Smooth muscle cell (in vitro differentiated cells): ENCODE data around the gene WT1. TPM values are rescaled to one million over a fixed set of nuclear protein-coding genes. Genes with fewer than 3 reads are reported as not detected.
"Not testable (repeated sequence)": the region's sequence is repeated elsewhere in the genome, so short reads cannot be mapped to it uniquely, and the experiment has no call there.

Experiments
- DNase-seq: peaks from one replicate; lab custom pipeline; 2025; ENCODE audit not compliant: unreplicated experiment; lab: John Stamatoyannopoulos, UW
- H2AFZ ChIP-seq: fragments of 200-600 bp; sonication (generic); 2 replicates; pipeline ENCODE4 v1.6.0; 2016; ENCODE audit warnings: antibody characterized with exemption, low read depth, mild to moderate bottlenecking
- H3F3A ChIP-seq: fragments of 200-600 bp; sonication (generic); 2 replicates; pipeline ENCODE4 v1.6.0; 2017; ENCODE audit warnings: antibody characterized with exemption, low read depth
- H3K27ac ChIP-seq: fragments of 200-600 bp; sonication (generic); 2 replicates; pipeline ENCODE4 v1.5.1; 2016; ENCODE audit warnings: low read depth, mild to moderate bottlenecking
- H3K27me3 ChIP-seq: fragments of 200-600 bp; sonication (generic); 2 replicates; pipeline ENCODE4 v1.6.1; 2016; ENCODE audit warnings: low read depth, mild to moderate bottlenecking
- H3K36me3 ChIP-seq: fragments of 200-600 bp; sonication (generic); 2 replicates; pipeline ENCODE4 v1.5.1; 2016; ENCODE audit warnings: low read depth
- H3K4me1 ChIP-seq: fragments of 200-600 bp; sonication (generic); 2 replicates; pipeline ENCODE4 v1.5.1; 2016; ENCODE audit warnings: low read depth
- H3K4me2 ChIP-seq: fragments of 200-600 bp; sonication (generic); 2 replicates; pipeline ENCODE4 v1.6.0; 2016; ENCODE audit warnings: mild to moderate bottlenecking
- H3K4me3 ChIP-seq: fragments of 200-600 bp; sonication (generic); 2 replicates; pipeline ENCODE4 v1.5.1; 2016; ENCODE audit warnings: mild to moderate bottlenecking
- H3K79me2 ChIP-seq: fragments of 200-600 bp; sonication (generic); 2 replicates; pipeline ENCODE4 v1.6.0; 2016; ENCODE audit warnings: low read depth, mild to moderate bottlenecking
- H3K9ac ChIP-seq: fragments of 200-600 bp; sonication (generic); 2 replicates; pipeline ENCODE4 v1.6.0; 2016; ENCODE audit warnings: low read depth
- H3K9me3 ChIP-seq: fragments of 200-600 bp; sonication (generic); replicated peaks from 2 replicates; pipeline ENCODE4 v1.5.1; 2016; ENCODE audit warnings: low read depth
- H4K20me1 ChIP-seq: fragments of 200-600 bp; sonication (generic); 2 replicates; pipeline ENCODE4 v1.6.0; 2016; ENCODE audit warnings: low read depth
- CTCF ChIP-seq: fragments of 200-600 bp; sonication (generic); IDR thresholded peaks from 2 replicates; pipeline ENCODE4 v1.5.1; 2017; ENCODE audit warnings: borderline replicate concordance, mild to moderate bottlenecking, antibody characterized with exemption; ENCODE audit not compliant: insufficient read depth, poor library complexity, severe bottlenecking
- WGBS: methylation state at CpG from one replicate; pipeline ENCODE4 v1.1.7; 2016; ENCODE audit warnings: low lambda C conversion rate; 5-methylcytosine and 5-hydroxymethylcytosine counted together
- polyA plus RNA-seq: library from polyadenylated mRNA; unstranded; fragments of >200 nt; fragmentation: Nextera tagmentation; extraction: Ambion mirVana; gene quantifications from 2 replicates; pipeline ENCODE4 v1.2.1, GENCODE V29; 2016
- total RNA-seq: library from RNA; depleted of rRNA; stranded (reverse); fragments of >200 nt; gene quantifications from 2 replicates; pipeline ENCODE4 v1.2.3, GENCODE V29; 2014

WT1 gene
- total and polyA plus RNA-seq, 2 experiments from 2014 or later: not detected

GRCh38 chr11:32381179-32381578 is 54.2 kb downstream of the WT1 start:
- H3K9me3 ChIP-seq: no peaks in the 10 kb centered on the region
- no peaks in the 10 kb centered on the region for H3K36me3 ChIP-seq
- 91% methylated on average over 9 of the region's 9 CpGs for WGBS
- H3K4me1 ChIP-seq: no peaks in the 10 kb centered on the region
- H3F3A ChIP-seq: no peaks in the 10 kb centered on the region
- H3K9ac ChIP-seq: no peak overlapping the region
- H4K20me1 ChIP-seq: no peaks in the 10 kb centered on the region
- no peaks in the 10 kb centered on the region for H3K79me2 ChIP-seq
- TF ChIP-seq CTCF: no peak
- no peak overlapping the region for H3K4me3 ChIP-seq
- H2AFZ ChIP-seq: no peak overlapping the region
- H3K27ac ChIP-seq: no peak overlapping the region
- peaks cover 62% of the 10 kb centered on the region for H3K27me3 ChIP-seq
- no peak for DNase-seq
- no peak overlapping the region for H3K4me2 ChIP-seq

GRCh38 chr11:32379719-32380118 is 55.6 kb downstream of the WT1 start:
- H3K79me2 ChIP-seq: no peaks in the 10 kb centered on the region
- no peak overlapping the region for H3K4me2 ChIP-seq
- no peak overlapping the region for H3K9ac ChIP-seq
- no peak overlapping the region for H3K4me3 ChIP-seq
- no peak overlapping the region for H2AFZ ChIP-seq
- H3K9me3 ChIP-seq: no peaks in the 10 kb centered on the region
- no peaks in the 10 kb centered on the region for H3F3A ChIP-seq
- H4K20me1 ChIP-seq: no peaks in the 10 kb centered on the region
- DNase-seq: no peak
- H3K36me3 ChIP-seq: no peaks in the 10 kb centered on the region
- no peak overlapping the region for H3K27ac ChIP-seq
- no peaks in the 10 kb centered on the region for H3K4me1 ChIP-seq
- peaks cover 67% of the 10 kb centered on the region for H3K27me3 ChIP-seq
- 35% methylated on average over 10 of the region's 10 CpGs for WGBS
- TF ChIP-seq CTCF: no peak

GRCh38 chr11:32375826-32376225 is 59.5 kb downstream of the WT1 start:
- Histone ChIP-seq H3K4me3 (no peak overlapping the region), H3K4me1 (no peaks in the 10 kb centered on the region), H3F3A (no peaks in the 10 kb centered on the region), H4K20me1 (no peaks in the 10 kb centered on the region), H3K9ac (no peak overlapping the region), H3K27me3 (peaks cover 43% of the 10 kb centered on the region), H3K36me3 (no peaks in the 10 kb centered on the region), H3K4me2 (no peak overlapping the region), H3K27ac (no peak overlapping the region), H2AFZ (no peak overlapping the region), H3K9me3 (no peaks in the 10 kb centered on the region), H3K79me2 (no peaks in the 10 kb centered on the region)
- no peak for TF ChIP-seq CTCF
- 97% methylated on average over 1 of the region's 1 CpG for WGBS
- no peak for DNase-seq

- no peak overlapping the region for H3K27ac ChIP-seq
- no peak for DNase-seq
- no peak overlapping the region for H3K9ac ChIP-seq
- H3K79me2 ChIP-seq: no peaks in the 10 kb centered on the region
- no peaks in the 10 kb centered on the region for H4K20me1 ChIP-seq
- no peak overlapping the region for H2AFZ ChIP-seq
- no peaks in the 10 kb centered on the region for H3K9me3 ChIP-seq
- no peak overlapping the region for H3K4me2 ChIP-seq
- H3F3A ChIP-seq: no peaks in the 10 kb centered on the region
- peaks cover 44% of the 10 kb centered on the region for H3K27me3 ChIP-seq
- WGBS: 27% methylated on average over 13 of the region's 13 CpGs
- H3K4me1 ChIP-seq: no peaks in the 10 kb centered on the region
- peak; percentile 64 for TF ChIP-seq CTCF
- H3K4me3 ChIP-seq: no peak overlapping the region
- no peaks in the 10 kb centered on the region for H3K36me3 ChIP-seq
Measured at GRCh38 chr11:32374261-32374711, 61.1 kb downstream of the WT1 start.

GRCh38 chr11:32369987-32370386 is 65.4 kb downstream of the WT1 start:
- H4K20me1 ChIP-seq, H3K4me3 ChIP-seq, H3K79me2 ChIP-seq, H3F3A ChIP-seq, H3K36me3 ChIP-seq, H3K9me3 ChIP-seq, DNase-seq, H3K4me2 ChIP-seq, H3K9ac ChIP-seq, H3K27ac ChIP-seq, H3K4me1 ChIP-seq, H2AFZ ChIP-seq: not testable (repeated sequence)
- peaks cover 15% of the 10 kb centered on the region for H3K27me3 ChIP-seq
